Lower leg skin (tissue), 4 donors: ENCODE data around the gene ADCY2. TPM values are rescaled to one million over a fixed set of nuclear protein-coding genes. Genes with fewer than 3 reads are reported as not detected.

Experiments used
- DNase-seq, 2 donors: peaks; one replicate each; pipeline ENCODE4 v3.0.0-alpha.2; 2019; ENCODE audit warnings: low spot score in 2 of 2
- H3K4me3 ChIP-seq: fragments of 200-600 bp; sonication (generic); 2 replicates; pipeline ENCODE4 v1.5.1; 2017; ENCODE audit warnings: mild to moderate bottlenecking, low read depth; ENCODE audit not compliant: poor library complexity, severe bottlenecking
- CTCF ChIP-seq, 3 donors: fragments of 450-650 bp; IDR thresholded peaks; one replicate each; pipeline ENCODE4 v1.5.1; 2016; ENCODE audit warnings: antibody characterized with exemption in 3 of 3, mild to moderate bottlenecking in 3 of 3, moderate library complexity in 2 of 3
- POLR2A ChIP-seq, 2 donors: fragments of 450-650 bp; IDR thresholded peaks; one replicate each; pipeline ENCODE4 v1.6.1; 2016 to 2017; ENCODE audit warnings: antibody characterized with exemption in 2 of 2, mild to moderate bottlenecking in 1 of 2, moderate library complexity in 1 of 2
- WGBS, 2 donors: methylation state at CpG; one replicate each; pipeline ENCODE4 v1.1.5; 2018; 5-methylcytosine and 5-hydroxymethylcytosine counted together
- intact Hi-C: fragments of 100-400 bp; cut with DNase I; formaldehyde crosslinking; loops from one replicate; pipeline ENCODE4 v1.15.0; 2023; ENCODE audit warnings: low total_unique reads
- total RNA-seq, 4 donors: library from RNA; depleted of rRNA; stranded (reverse); fragments of >200 nt; gene quantifications; one replicate each; pipeline ENCODE4 v1.1.0, GENCODE V29; 2016

ADCY2 gene
- total RNA-seq, 4 donors from 2014 or later = 7.3 to 11.5 (median 8.2) TPM

GRCh38 chr5:7446913-7447312 is 51.0 kb downstream of the ADCY2 start:
- H3K4me3 ChIP-seq = no peak overlapping the region
- intact Hi-C loops = no loop called here
- no peak for DNase-seq
- 93 to 95% methylated on average over 8 of the region's 8 CpGs for WGBS, 2 donors
- TF ChIP-seq CTCF (IDR thresholded peaks at IDR 0.05) (no peak), POLR2A (IDR thresholded peaks at IDR 0.05) (no peak)

GRCh38 chr5:7453947-7454346 is 58.0 kb downstream of the ADCY2 start:
- no peak for DNase-seq
- 90 to 92% methylated on average over 2 of the region's 2 CpGs for WGBS, 2 donors

DNA sequence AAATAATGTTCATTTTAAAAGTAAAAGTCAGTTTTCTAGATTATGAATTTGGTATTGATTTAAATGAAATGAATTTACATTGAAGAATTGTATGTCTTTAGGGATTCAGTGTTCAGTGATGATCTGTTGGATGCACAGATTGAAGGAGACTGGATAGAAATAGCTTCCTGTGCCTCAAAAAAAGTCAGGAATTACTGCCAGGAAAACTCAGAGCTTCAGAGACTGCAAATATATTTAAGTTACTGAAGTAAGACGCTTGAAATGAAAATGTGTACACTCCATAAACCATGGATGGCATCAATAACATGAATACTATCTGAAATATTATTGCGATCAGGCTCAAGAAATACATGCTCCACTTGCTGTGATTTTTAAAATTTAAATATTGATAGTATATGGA is 60.3 kb downstream of the ADCY2 start:
- WGBS, 2 donors = 84 to 97% methylated on average over 2 of the region's 2 CpGs
- intact Hi-C loops = no loop called here

More at GRCh38 chr5:7453947-7454346, 58.0 kb downstream of the ADCY2 start:
- TF ChIP-seq POLR2A (IDR thresholded peaks at IDR 0.05) (no peak), CTCF (IDR thresholded peaks at IDR 0.05) (no peak)
- no peak overlapping the region for H3K4me3 ChIP-seq
- intact Hi-C loops = no loop called here

DNA sequence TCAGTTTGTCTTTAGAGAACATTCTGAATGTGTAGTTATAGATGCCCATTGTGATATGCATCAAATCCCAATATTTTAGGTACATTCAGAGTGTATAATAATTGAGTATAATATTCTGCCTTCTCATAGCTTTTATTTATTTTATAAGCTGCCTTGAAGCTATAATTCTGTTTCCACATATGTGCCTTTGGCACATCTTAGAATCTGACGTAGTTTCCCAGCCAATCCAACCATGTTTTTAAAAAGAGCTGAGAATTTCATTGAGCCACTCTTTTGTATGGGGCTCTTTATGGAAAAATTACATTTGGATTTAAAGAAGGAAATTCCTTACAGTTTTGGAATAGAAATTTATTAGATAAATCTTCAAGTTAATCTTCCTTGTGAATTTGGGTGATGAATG is 65.4 kb downstream of the ADCY2 start:
- WGBS, 2 donors = 57 to 67% methylated on average over 1 of the region's 1 CpG
- no peak overlapping the region for H3K4me3 ChIP-seq
- no peak for TF ChIP-seq POLR2A (IDR thresholded peaks at IDR 0.05)
- TF ChIP-seq CTCF (IDR thresholded peaks at IDR 0.05) = no peak
- no peak for DNase-seq
- intact Hi-C loops = no loop called here

More for the DNA sequence above, 60.3 kb downstream of the ADCY2 start:
- DNase-seq = no peak
- TF ChIP-seq POLR2A (IDR thresholded peaks at IDR 0.05) = no peak
- no peak for TF ChIP-seq CTCF (IDR thresholded peaks at IDR 0.05)
- no peak overlapping the region for H3K4me3 ChIP-seq

- TF ChIP-seq POLR2A (IDR thresholded peaks at IDR 0.05) (no peak), CTCF (IDR thresholded peaks at IDR 0.05) (no peak)
- H3K4me3 ChIP-seq = no peak overlapping the region
- DNase-seq = no peak
- intact Hi-C loops = no loop called here
- WGBS, 2 donors = 83 to 96% methylated on average over 1 of the region's 1 CpG
These were observed 66.8 kb downstream of the ADCY2 start for GRCh38 chr5:7462758-7463157.

DNA sequence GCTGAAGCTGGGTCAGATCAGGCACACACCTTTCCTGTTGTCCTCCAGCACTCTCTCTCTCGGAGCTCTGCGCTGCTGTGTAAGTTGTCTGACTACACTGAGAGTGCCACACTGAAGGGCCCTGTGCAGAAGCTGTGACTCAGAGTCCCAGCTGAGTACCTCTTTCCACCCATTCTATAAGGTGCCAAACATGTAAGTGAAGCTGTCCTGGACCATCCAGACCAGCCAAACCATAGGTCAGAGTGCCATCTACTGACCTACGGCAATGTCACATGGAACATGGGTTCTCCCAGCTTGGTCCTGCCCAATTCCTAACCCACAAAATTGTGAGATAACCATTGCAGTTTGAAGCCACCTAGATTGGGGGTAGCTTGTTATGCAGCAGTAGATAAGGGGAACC is 68.2 kb downstream of the ADCY2 start:
- TF ChIP-seq POLR2A (IDR thresholded peaks at IDR 0.05) = no peak
- TF ChIP-seq CTCF (IDR thresholded peaks at IDR 0.05) = no peak
- H3K4me3 ChIP-seq = no peak overlapping the region
- 91 to 94% methylated on average over 3 of the region's 3 CpGs for WGBS, 2 donors
- intact Hi-C loops = no loop called here
- no peak for DNase-seq
